Endodermal cell (in vitro differentiated cells): Measurements from ENCODE around the gene MN1. TPM values are rescaled to one million over a fixed set of nuclear protein-coding genes. Genes with fewer than 3 reads are reported as not detected.

Experiments
- DNase-seq: peaks from one replicate; pipeline ENCODE4 v3.0.0-alpha.2; 2017
- H3K27ac ChIP-seq: 2 replicates; pipeline ENCODE4 v1.5.1; 2013; ENCODE audit warnings: mild to moderate bottlenecking, low read depth, low read length, moderate library complexity
- H3K27me3 ChIP-seq: 2 replicates; pipeline ENCODE4 v1.6.1; 2013; ENCODE audit warnings: mild to moderate bottlenecking, low read length, moderate library complexity; ENCODE audit not compliant: insufficient read depth, control insufficient read depth, poor library complexity, severe bottlenecking
- H3K36me3 ChIP-seq: 2 replicates; pipeline ENCODE4 v1.7.0; 2013; ENCODE audit warnings: mild to moderate bottlenecking, low read length, moderate library complexity; ENCODE audit not compliant: control insufficient read depth, insufficient read depth
- H3K4me1 ChIP-seq: one replicate; pipeline ENCODE4 v1.7.0; 2013; ENCODE audit warnings: low read length; ENCODE audit not compliant: control insufficient read depth, insufficient read depth
- H3K4me3 ChIP-seq: 2 replicates; pipeline ENCODE4 v1.5.1; 2013; ENCODE audit warnings: mild to moderate bottlenecking, low read length, moderate library complexity
- H3K9ac ChIP-seq: 2 replicates; pipeline ENCODE4 v1.6.1; 2013; ENCODE audit warnings: mild to moderate bottlenecking, low read length, moderate library complexity; ENCODE audit not compliant: poor library complexity, severe bottlenecking; ENCODE audit errors: extremely low read depth
- H3K9me3 ChIP-seq: 2 replicates; pipeline ENCODE4 v1.6.1; 2013; ENCODE audit warnings: mild to moderate bottlenecking, low read length, moderate library complexity; ENCODE audit not compliant: control insufficient read depth
- H3K27ac Mint-ChIP-seq: 2 replicates; pipeline ENCODE4 v1.8.0; 2020; ENCODE audit warnings: mixed read lengths
- H3K27me3 Mint-ChIP-seq: 2 replicates; pipeline ENCODE4 v1.8.0; 2021; ENCODE audit warnings: mild to moderate bottlenecking, mixed read lengths; ENCODE audit not compliant: insufficient read depth
- H3K36me3 Mint-ChIP-seq: 2 replicates; pipeline ENCODE4 v1.8.0; 2020; ENCODE audit warnings: low read depth, mixed read lengths
- H3K4me1 Mint-ChIP-seq: 2 replicates; pipeline ENCODE4 v1.8.0; 2020; ENCODE audit warnings: mixed read lengths
- H3K4me3 Mint-ChIP-seq: 2 replicates; pipeline ENCODE4 v1.8.0; 2020; ENCODE audit warnings: mild to moderate bottlenecking, moderate library complexity, mixed read lengths
- H3K9me3 Mint-ChIP-seq: 2 replicates; pipeline ENCODE4 v1.8.0; 2020; ENCODE audit warnings: mild to moderate bottlenecking, mixed read lengths
- WGBS, 2 experiments: methylation state at CpG; one replicate each; pipeline versions ENCODE4 v1.1.5 to v1.1.7; 2013; ENCODE audit warnings: missing lambda C conversion rate in 2 of 2, mixed read lengths in 1 of 2; ENCODE audit not compliant: insufficient coverage in 1 of 2, insufficient read length in 1 of 2; 5-methylcytosine and 5-hydroxymethylcytosine counted together
- total RNA-seq, 2 donors: library from RNA; stranded (reverse); fragmentation: NEBNext Ultra II Directional in 1 of 2; extraction: Animal tissue kit (Norgen Biotek cat#: 25700) in 1 of 2; gene quantifications; 2 replicates in 1 of 2; 3 replicates in 1 of 2; pipeline ENCODE4 v1.2.1, GENCODE V29; 2021
- TF ChIP-seq, protein P1 (sequence below): fragments of 200-600 bp; sonication (generic); conservative IDR thresholded peaks from 2 replicates; pipeline ENCODE4 v1.5.0; 2021; ENCODE audit warnings: antibody characterized with exemption, mild to moderate bottlenecking

MN1 gene
- total RNA-seq, 2 donors from 2014 or later: 4.4 to 17.8 TPM

GRCh38 chr22:27711756-27712155 lies 89.8 kb downstream of the MN1 start:
- H3K9me3 ChIP-seq: peaks cover 4% of the 10 kb centered on the region
- Mint-ChIP-seq H3K36me3 (peaks cover 5% of the 10 kb centered on the region), H3K4me3 (no peak overlapping the region), H3K9me3 (peaks cover 1% of the 10 kb centered on the region), H3K4me1 (peaks cover 13% of the 10 kb centered on the region), H3K27ac (no peak overlapping the region), H3K27me3 (no peaks in the 10 kb centered on the region)
- no peak overlapping the region for H3K9ac ChIP-seq
- H3K4me1 ChIP-seq: no peaks in the 10 kb centered on the region
- WGBS, 2 experiments: 91 to 100% methylated on average over 1 to 3 of the region's 3 CpGs
- no peak for DNase-seq
- no peaks in the 10 kb centered on the region for H3K36me3 ChIP-seq
- H3K4me3 ChIP-seq: no peak overlapping the region
- no peak overlapping the region for H3K27ac ChIP-seq
- H3K27me3 ChIP-seq: no peaks in the 10 kb centered on the region
- TF ChIP-seq, protein P1, sequence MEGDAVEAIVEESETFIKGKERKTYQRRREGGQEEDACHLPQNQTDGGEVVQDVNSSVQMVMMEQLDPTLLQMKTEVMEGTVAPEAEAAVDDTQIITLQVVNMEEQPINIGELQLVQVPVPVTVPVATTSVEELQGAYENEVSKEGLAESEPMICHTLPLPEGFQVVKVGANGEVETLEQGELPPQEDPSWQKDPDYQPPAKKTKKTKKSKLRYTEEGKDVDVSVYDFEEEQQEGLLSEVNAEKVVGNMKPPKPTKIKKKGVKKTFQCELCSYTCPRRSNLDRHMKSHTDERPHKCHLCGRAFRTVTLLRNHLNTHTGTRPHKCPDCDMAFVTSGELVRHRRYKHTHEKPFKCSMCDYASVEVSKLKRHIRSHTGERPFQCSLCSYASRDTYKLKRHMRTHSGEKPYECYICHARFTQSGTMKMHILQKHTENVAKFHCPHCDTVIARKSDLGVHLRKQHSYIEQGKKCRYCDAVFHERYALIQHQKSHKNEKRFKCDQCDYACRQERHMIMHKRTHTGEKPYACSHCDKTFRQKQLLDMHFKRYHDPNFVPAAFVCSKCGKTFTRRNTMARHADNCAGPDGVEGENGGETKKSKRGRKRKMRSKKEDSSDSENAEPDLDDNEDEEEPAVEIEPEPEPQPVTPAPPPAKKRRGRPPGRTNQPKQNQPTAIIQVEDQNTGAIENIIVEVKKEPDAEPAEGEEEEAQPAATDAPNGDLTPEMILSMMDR: no peak

DNA sequence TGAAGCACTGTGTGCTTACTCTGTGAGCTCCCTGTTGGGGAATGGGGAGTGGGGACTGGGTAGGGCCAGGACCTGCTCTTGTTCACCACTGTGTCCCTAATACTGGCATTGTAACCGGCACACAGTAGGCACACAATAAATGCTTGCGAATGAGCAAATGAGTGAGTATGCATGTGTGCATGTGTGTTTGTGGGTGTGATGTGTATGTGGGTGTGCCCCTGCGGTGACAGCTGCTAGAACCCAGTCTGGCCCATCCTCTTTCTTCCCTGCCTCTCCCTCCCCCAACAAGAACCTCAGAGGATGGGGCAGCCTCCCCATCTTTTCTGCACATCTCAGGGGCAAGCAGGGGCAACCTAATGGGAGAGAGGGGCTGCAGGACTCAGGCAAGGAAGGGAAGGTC lies 90.5 kb downstream of the MN1 start:
- TF ChIP-seq, protein P1: no peak
- Histone ChIP-seq H3K36me3 (no peaks in the 10 kb centered on the region), H3K27ac (no peak overlapping the region), H3K4me3 (no peak overlapping the region), H3K4me1 (no peaks in the 10 kb centered on the region), H3K9ac (no peak overlapping the region), H3K27me3 (no peaks in the 10 kb centered on the region), H3K9me3 (peaks cover 3% of the 10 kb centered on the region)
- Mint-ChIP-seq H3K4me3 (no peak overlapping the region), H3K9me3 (peaks cover 1% of the 10 kb centered on the region), H3K27ac (no peak overlapping the region), H3K27me3 (no peaks in the 10 kb centered on the region), H3K36me3 (peaks cover 5% of the 10 kb centered on the region), H3K4me1 (peaks cover 13% of the 10 kb centered on the region)
- DNase-seq: no peak
- WGBS, 2 experiments: 100% methylated on average over 2 of the region's 3 CpGs; no CpG with 5 or more reads in 1 of the 2 experiments

- no peaks in the 10 kb centered on the region for H3K27me3 Mint-ChIP-seq
- TF ChIP-seq, protein P1: no peak
- no peak for DNase-seq
Observed at GRCh38 chr22:27709919-27710675, 91.5 kb downstream of the MN1 start.

More at GRCh38 chr22:27709919-27710675, 91.5 kb downstream of the MN1 start:
- Histone ChIP-seq H3K4me3 (no peak overlapping the region), H3K9me3 (no peaks in the 10 kb centered on the region), H3K4me1 (no peaks in the 10 kb centered on the region), H3K36me3 (no peaks in the 10 kb centered on the region), H3K9ac (no peak overlapping the region), H3K27ac (no peak overlapping the region), H3K27me3 (no peaks in the 10 kb centered on the region)
- peaks cover 1% of the 10 kb centered on the region for H3K9me3 Mint-ChIP-seq
- no peak overlapping the region for H3K27ac Mint-ChIP-seq
- H3K36me3 Mint-ChIP-seq: peaks cover 5% of the 10 kb centered on the region
- WGBS, 2 experiments: 96% methylated on average over 4 to 8 of the region's 8 CpGs
- H3K4me3 Mint-ChIP-seq: no peak overlapping the region
- peaks cover 13% of the 10 kb centered on the region for H3K4me1 Mint-ChIP-seq
